Activated CD8-positive, alpha-beta memory T cell treated with anti-CD3 and anti-CD28 coated beads for 4 hours (primary cell): Measurements from ENCODE around the gene NACC1.

Experiments
- DNase-seq, 2 donors: peaks; one replicate each; pipeline ENCODE4 v3.0.0-alpha.2; 2020; ENCODE audit warnings: low read depth in 2 of 2

Gene NACC1

DNA sequence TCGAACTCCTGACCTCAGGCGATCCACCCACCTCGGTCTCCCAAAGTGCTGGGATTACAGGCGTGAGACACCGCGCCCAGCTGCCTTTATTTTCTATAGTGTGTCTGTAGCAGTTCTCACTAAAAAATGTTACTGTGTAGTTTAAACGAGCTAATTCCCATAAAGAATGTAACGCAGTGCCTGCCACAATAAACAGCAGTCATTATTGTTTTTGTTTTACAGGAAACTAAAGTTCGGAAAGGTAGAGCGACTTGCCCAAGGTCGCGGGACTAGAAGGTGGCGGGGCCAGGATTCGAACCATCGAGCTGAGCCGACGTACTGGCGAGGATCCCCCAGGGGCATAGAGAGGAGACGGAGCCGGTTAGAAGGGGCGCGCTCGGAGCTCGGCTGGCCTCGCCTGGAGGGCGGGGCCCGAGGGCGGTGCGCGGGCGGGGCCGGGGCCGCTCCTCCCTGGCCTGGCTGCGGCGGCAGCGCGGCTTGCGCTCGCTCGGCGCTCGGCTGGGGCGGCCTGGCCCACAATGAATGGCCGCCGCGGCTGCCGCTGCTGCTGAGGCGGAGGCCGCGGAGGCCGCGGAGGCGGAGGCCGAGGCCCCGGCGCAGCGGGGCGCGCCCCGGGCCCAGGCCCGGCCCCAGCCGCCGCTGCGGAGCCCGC is at the start of gene NACC1:
Gene NACC1 (plus strand): TSS at position 493 of the 652 bp plus-strand sequence. CDS start 16,944 bp downstream, outside the sequence.
- DNase-seq: peak; percentile 73 to 74

DNA sequence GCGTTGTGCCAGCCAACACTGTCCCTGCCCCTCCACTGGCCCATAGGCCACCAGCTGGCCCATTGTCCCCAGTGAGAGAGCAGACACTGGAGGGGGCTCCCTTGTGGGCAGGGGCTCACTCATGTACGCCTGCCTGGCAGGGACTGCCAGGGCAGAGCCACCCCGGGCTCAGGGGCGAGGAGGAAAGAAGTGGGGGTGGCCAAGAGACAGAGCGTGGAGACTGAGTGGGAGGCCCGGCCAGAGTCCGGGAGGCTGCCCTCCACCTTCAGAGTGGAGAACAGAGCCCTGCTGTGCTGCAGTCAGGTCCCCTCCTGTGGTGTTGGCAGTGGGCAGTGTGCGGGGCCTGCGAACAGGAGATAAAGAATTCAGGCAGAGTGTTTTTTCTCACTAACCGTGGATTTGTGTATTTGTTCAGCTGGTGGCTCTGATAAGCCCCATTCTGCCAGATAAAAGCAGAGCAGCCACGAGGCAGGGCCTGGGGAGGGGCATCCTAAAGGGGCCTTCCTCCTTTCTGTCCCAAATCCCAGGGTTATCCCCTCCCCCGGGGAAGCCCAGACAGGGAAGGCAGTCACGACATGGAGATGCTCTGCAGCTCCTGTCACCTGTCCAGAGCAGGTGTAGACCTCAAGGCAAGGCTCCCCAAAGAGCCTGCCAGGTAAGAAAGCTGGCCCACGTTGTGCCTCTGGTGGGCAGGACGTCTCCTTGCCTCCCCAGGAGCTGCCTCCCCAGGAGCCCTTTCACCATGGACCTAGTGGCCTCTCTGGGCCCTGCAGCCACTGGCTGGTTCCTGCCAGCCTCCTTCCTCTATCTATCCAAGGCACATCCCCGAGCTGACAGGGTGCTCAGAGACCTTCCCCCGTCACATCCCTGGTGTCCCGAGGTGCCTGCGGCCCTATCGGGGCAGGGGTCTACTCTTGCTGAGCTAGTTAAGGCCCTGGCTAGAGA is 48.4 kb upstream of the NACC1 start:
- DNase-seq: no peak

DNA sequence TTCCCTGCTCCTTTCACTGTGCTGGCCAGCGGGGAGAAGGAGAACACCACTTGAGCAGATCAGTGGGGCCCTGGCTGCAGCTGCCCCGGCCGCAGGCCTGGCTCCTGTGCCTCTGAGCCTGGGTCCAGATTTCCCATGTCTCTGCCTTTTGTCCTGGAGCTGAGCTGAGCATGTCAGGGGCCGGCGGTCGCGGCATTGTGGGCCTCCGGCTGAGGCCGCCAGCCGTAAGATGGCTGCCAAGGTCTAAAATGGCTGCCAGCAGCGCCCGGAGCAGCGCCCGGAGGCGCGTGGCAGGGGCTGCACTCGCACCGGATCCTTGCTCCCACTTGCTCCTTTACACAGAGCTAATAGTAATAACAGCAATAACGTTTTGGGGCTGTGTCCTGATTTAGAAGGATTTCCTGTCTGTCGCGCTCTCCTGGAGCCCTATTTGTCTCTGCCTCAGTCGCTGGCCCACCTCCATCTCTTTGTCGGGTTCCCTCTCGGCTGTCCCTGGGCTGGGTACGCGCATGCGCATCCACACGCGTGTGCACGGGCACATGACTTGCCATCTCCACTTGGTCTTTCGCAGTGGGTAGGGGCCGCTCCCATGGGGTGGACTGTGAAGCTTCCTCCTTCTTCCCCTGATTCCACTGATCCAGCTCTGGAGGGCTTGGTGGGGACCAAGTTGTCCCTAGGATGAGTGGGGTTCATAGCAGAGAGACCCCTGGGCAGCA is 47.5 kb upstream of the NACC1 start:
- DNase-seq: no peak

DNA sequence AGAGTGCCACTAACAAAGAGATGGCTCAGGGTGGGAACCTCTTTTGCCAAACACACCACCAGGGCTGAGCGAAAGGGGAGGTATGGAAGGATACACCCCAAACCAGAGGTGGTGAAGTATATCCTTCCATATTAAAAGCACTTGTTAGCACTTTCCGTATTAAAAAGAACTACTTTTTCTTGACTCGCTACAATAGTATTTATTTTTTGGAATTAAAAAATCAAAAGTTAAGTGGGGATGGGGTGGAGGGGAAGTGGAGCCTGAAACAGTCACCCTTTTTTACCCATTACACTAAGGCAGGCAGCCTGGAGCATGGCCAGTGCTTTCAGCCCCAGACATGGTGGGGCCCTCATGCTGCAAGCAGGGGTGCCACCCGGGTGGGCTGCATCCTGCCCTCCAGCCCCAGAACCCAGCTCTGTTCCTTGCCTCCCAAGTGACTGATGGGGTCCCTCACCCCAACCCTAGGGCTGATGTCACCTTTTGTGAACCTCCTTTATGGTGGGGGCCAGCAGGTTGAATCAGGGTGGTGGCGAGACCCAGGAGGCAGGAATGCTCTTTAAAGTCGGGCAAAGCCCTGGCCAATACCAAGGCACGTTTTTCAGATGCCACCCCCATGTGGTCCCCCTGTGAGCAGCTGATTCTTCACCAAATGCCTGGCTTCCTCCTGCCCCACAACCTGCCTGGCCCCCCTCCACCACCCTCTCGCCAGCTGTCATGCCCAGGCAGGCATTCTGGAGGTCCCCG is 46.4 kb upstream of the NACC1 start:
- no peak for DNase-seq

DNA sequence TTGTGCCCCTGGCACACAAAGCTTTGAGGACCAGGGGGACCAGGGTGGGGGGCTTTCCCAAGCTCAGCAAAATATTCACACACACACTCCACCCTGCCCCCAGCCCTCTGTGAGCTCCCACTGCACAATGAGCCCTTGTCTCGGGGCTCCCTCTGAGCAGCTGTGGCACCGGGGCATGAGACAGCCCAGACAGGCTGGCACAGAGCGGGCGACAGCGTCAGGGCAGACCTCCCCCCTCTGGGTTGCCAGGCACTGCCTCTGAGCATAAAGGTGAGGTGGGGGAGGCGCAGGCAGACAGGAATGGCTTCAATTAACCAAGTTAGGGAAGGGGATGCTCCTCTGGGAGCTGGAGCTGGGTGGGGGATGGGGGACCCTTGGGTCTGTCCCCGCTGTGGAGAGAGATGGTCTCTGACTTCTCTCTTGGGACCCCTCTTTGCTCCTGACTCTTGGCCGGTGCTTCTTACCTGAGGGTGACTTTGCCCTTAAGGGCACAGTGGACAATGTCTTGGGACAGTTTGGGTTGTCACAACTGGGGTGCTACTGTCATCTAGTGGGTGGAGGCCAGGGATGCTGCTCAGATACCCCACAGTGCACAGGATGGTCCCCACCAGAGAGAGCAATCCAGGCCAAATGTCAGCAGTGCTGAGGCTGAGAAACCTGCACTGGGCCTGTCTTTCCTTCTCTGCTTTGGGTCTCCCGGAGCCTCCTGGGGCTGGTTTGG is 45.7 kb upstream of the NACC1 start:
- DNase-seq: no peak

DNA sequence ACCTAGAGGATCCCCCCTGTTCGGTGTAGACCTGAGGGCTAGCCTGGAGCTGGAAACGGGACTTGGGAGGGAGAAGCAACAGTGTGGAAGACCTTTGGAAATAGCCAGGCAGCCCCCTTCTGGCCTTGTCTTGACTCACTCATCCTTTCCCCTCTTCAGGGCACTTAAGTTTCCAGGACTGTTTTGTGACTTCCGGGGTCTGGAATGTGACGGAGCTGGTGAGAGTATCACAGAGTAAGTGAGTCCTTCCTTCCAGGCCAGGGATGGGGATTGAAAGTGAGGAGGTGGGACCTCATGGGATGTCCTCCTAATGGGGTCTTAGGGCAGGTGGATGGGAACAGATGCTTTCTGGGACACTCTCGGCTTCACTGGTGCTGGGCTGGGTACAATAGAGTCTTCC is 44.8 kb upstream of the NACC1 start:
- no peak for DNase-seq

DNA sequence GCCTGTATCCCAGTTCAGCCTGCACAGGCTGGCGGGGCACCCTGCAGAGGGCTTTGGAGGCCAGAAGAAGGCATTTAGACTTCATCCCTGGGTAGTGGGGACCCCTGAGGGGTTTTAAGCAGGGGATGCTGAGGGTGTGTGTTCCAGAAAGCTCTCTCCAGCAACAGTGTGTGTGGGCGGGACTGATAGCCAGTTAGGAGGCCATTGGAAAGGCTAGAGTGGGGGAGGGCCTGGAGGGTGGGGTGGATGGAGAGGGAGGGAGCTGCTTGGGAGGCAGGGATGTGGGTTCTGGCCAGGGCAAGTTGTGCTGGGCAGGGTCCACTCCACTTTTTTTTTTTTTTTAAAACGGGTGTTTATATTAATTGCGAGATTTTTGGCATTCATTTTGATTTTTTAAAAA is 43.7 kb upstream of the NACC1 start:
- no peak for DNase-seq

DNA sequence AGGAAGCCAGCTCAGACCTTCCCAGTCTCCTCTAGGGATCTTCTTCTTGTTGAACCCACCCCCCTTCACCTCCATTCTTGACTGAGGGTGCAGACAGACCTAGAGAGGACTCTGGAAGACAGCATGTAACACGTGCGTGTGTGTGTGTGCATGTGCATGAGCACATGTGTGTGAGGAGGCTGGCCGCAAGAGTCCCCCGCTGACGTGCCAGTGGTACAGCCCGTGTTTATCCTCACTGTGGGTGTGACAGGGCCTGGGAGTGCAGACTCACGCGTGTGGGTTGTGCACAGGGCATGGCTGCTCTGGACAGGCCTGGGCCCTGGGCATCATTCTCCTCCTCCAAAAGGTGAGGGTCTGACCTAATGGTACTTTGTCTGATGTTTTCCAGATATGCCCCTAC is 41.7 kb upstream of the NACC1 start:
- no peak for DNase-seq

DNA sequence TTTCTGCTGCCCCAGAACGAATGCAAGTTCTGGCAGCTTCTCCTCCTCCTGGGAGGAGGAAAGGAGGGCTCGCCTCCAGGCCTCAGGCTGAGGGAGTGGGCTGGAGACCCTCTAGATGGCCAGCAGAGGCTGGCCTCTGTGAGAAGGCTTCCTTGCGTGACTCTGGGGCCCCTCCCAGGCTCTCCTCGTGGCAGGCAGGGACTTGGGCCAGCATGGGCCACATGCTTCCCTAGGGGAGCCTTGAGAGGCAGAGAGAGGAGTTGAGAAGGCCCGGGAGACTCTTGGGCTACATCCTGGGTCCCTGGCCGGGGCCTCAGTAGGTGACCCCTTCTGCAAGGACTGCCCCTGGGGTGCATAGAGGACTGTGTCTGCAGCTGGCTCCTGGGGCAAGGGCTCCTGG is 41.3 kb upstream of the NACC1 start:
- DNase-seq: no peak

DNA sequence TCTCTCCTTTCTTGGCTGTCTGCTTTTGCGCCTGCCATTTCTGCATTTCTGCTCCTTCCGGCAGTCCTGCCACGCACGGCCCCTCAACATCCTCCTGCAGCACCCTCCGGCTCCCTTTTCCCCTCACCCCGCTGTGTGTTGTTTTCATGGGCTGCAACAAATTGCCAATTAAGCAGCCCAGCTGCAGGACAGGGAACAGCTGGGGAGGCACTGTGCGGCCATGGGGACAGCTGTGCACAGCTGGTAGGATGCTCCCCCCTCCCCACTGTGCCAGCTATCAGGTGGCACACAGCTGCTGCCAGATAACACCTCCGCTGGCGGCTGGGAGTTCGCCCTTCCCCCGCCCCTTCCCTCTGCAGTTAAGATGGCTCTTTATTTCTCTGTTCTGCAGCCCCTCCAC is 40.8 kb upstream of the NACC1 start:
- no peak for DNase-seq

DNA sequence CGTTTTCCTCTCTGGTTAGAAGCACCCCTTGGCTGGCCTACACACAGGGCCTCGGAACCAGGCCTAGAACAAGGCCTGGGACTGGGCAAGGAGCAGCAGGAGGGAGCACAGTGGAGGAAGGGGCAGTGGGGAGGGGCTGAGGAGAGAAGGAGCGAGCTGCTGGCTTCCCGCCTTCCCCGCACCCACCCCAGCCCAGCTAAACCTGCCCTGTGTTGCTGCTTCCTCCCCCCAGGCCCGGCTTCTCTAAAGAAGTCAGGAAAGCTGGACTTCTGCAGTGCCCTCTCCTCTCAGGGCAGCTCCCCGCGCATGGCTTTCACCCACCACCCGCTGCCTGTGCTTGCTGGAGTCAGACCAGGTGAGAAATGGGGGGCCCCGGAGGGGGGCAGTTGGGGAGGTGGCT is 39.7 kb upstream of the NACC1 start:
- DNase-seq: no peak

DNA sequence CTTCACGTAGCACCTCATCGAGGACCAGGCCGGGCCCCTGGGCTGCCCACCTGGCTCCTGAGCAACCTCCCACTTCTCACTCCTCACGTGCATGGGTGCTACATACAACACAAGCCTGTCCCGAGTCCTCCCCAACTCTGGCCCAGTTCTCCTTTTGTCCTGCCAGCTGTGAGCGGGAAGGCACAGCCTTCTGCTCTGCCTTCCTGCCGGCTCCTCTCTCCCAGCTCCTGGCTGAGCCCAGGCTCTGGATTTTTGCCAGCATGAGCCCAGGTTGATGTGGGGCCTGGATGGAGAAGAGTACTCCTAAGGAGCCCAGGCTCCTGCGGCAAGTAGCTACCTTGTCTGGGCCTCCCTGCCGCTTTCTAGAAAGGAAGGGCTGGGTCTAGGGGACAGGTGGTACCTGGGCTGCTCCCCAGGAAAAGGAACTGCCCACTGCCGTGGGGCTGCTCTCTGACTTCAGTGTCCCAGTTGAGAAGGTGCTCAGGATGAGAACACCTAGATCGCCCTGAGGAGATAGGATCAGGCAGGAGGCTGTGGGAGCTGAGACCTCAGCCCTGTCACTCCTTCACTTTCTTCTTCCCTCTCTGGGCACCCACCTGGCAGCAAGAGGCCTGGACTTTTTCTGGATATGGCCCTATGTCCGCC is 39.0 kb upstream of the NACC1 start:
- no peak for DNase-seq

DNA sequence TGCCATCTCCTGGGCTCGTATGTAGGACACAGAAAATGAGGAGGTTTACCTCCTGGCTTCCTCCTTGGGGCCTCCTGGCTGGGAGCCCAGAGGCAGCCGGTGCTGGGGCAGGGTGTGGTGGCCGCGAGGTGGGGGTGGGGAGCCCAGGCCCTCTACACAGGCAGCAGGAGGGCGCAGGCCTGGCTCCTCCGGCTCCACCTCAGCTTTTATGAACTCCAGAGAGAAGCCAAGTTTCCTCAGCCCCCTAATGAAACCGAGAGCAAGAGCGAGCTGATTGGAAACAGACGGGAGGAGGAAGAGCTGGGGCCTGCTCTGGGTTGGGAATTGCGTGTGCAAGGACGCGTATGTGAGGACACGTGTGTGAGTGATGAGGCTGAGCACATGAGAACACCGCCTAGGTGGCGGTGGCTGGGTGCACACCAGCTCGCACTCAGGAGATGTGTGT is 38.5 kb upstream of the NACC1 start:
- DNase-seq: no peak

DNA sequence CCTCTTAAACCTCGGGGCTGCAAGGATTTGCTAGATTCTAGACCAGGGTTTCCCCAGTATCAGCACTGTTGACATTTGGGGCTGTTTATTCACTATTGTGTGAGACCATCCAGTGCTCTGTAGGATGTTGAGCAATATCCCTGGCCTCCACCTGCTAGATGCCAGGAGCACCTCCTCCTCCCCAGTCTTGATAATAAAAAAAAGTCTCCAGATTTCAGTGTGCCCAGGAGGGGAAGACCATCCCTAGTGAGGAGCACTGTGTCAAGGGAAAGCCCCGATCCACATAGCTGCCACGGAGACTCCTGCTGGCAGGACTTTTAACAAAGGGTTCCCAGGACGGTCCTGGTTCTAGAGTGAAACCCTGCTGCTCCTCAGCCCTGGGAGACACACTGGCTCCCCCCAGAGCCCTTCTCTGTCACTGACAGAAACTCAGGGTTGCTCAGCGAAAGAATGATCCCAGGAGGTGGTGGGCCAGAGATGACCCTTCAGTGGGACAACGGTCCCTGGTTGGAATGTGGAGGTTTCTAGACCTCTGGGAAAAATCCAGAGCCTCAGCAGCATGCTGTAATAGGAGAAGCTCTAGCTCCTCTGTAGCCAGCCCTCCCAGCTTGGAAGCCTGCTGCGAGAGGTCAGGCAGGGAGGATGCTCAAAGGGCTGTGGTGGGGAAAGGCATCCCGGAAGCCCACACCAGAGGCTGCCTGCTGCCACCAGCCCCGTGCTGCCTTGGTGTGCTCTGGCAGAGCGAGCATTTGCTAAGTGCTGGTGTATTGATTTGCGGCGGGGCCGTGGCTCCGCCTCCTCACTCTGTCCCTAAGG is 35.7 kb upstream of the NACC1 start:
- no peak for DNase-seq

DNA sequence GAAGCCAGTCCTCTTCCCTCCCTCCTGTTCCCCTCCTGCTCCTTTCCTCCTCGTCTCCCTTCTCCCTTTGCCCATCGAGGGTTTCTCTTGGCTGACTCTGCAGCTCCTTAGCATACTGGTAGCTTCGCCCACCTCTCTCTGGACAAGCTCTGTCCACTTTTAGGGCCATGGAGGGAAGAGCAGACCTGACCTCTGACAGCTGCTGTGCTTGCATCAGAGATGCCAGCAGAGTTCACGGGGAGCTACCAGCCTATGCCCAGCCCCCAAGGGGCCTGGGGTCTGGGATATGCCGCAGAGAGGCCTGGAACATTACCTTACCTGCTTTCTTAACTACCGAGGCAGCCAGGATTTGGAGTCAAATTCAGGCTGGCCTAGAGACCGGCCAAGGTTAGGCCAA is 35.1 kb upstream of the NACC1 start:
- no peak for DNase-seq

DNA sequence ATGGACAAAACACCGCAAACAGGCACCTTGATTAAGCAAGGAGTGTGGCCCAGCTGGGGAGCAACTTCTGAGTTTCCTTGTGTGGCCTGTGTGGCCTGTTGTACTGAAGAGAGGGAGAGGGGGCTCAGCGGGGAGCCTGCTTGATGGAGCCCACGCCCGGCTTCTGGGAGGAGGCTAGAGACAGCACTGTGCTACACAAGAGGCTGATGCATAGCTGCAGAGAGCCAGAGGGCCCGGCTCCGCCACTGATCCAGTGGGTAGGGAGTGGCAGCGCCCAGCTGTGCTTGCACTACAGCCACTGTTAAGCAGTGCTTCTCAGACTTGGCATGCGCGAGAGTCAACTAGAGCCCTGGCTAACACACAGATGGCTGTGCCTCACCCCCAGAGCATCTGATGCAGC is 34.4 kb upstream of the NACC1 start:
- DNase-seq: no peak

DNA sequence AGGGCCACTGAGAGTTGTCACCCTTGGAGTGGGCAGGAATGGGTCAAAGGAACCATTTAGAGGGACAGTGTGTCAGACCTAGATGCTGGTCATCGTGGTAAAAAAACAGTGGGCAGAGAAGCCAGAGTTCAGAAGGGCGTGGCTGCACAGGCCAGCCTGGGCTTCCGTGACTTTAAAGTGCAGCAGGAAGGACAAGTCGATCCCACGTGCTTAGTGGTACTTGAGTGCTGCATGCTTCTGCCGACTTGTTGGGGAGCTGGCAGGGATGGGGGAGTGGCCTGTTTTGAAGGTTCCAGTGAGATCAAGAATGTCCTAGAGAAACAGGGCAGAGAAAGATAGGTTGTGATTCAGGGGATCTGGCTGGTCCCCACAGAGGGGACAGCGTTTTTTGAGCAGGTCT is 32.4 kb upstream of the NACC1 start:
- no peak for DNase-seq

DNA sequence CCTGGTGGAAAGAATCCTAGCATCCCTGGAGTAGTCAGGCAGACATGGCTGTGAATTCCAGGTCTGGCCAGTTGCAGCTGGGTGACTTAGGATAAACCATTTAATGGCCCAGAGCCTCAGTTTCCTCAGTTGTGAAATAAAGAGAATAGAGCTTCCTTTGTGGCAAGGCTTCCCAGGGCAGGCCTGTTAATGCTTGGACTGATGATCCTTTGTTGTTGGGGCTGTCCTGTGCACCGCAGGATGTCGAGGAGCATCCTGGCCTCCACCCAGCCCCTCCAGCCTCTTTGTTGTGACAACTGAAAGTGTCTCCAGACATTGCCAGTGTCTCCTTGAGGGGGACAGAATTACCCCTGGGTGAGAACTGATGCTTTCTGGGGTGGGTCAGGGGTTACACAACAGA is 31.7 kb upstream of the NACC1 start:
- DNase-seq: no peak

DNA sequence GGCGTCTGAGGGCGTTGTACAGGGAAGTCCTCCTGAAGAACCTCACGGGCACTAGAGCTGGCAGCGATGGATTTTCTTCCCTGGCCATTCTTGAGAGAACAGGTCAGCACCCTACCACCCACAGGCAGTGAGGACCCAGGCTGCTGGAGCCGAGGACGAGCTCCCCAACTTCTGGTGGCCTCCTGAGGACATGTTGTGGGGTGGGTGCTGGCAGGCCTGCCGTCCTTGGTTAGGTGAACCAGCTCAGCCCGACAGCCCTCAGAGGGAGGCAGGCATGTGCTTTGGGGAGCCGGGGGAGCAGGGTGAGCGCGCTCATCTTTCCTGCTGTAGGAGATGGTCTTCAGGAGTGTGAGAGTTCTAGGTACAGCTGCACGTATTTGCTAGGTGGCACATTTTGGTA is 30.8 kb upstream of the NACC1 start:
- DNase-seq: no peak
